GM15510 (cell line): ENCODE data around the gene SRPRA.

ENCODE experiments used
- POLR2A ChIP-seq: IDR thresholded peaks from 3 replicates; pipeline ENCODE4 v1.6.1; 2011; ENCODE audit warnings: borderline replicate concordance; ENCODE audit not compliant: insufficient read length; ENCODE audit errors: extremely low read depth

The SRPRA gene

GRCh38 chr11:126224647-126225294 lies 43.9 kb downstream of the SRPRA start:
- TF ChIP-seq POLR2A: no peak

DNA sequence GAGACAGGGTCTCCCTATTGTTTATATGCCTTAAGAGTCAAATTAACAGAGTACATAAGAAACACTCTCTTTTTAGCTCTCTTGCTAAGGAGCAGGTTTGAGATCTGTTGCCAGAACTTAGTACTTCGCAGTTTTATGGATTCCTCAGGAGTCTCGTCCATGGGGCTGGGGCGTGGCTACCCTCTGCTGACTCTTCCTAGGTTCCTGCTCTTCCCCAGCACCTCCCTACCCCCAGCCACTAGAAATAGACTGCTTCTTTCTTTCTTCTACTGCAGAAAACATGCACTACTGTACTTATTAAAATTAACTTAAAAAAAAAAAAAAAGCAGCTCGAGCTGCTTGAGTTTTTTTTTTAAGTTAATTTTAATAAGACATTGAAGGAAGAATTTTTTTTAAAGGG lies 49.1 kb downstream of the SRPRA start:
- no peak for TF ChIP-seq POLR2A

DNA sequence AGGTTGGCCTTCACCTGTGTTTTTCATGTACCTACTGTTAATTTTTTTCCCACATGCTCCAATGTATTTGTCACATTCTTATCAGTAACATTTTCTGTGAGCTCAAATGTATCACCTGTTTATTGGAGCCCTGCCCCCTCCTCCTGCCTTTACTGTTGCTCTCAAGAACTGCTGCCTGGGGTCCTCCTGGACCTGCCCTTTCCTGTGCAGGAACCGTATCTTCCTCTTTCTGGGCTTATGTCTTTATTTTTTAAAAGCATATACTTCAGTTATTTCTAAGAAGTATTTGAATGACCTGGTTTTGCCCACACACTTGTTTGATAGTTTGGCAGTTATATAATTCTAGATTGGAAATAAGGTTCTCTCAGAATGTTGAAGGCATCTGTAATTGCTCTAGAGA lies 51.2 kb downstream of the SRPRA start:
- no peak for TF ChIP-seq POLR2A

GRCh38 chr11:126216526-126217305 lies 52.0 kb downstream of the SRPRA start:
- TF ChIP-seq POLR2A: no peak

DNA sequence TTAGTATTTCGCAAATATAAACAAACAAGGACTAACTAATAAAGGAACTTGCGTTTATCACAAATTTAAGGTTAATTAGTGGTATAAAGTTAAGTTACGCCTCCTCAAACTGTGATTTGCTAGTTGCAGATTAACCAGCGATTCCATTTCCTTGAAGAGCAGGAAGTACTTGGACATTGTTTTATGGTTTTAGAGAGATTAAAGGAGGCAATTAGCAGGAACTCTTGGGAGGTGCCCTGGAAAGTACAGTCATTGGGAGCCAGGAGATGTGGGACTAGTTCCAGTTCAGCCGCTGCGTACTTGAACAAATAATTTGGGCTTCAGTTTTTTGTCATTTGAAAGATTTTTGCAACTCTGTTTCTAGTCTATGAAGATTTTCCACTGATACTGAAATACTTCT lies 53.9 kb downstream of the SRPRA start:
- TF ChIP-seq POLR2A: no peak

GRCh38 chr11:126214441-126214840 lies 54.3 kb downstream of the SRPRA start:
- no peak for TF ChIP-seq POLR2A
